Spinal cord (tissue), 10 donors: ENCODE results near the gene ECHDC1. TPM values are rescaled to one million over a fixed set of nuclear protein-coding genes. Genes with fewer than 3 reads are reported as not detected.

Experiments
- DNase-seq, 6 donors: peaks; one replicate each; pipeline versions ENCODE4 v3.0.0 to v3.0.0-alpha.2; 2013 to 2015; ENCODE audit warnings: low spot score in 6 of 6, low read depth in 4 of 6
- H3K27ac ChIP-seq: one replicate; pipeline ENCODE4 v1.5.1; 2013; ENCODE audit warnings: low read depth, low read length, control low read depth
- H3K27me3 ChIP-seq: one replicate; pipeline ENCODE4 v1.6.1; 2013; ENCODE audit warnings: low read length; ENCODE audit not compliant: control insufficient read depth, insufficient read depth
- H3K36me3 ChIP-seq: one replicate; pipeline ENCODE4 v1.6.1; 2013; ENCODE audit warnings: low read length; ENCODE audit not compliant: control insufficient read depth, insufficient read depth
- H3K4me1 ChIP-seq: one replicate; pipeline ENCODE4 v1.6.1; 2013; ENCODE audit warnings: low read length; ENCODE audit not compliant: control insufficient read depth, insufficient read depth
- H3K4me3 ChIP-seq: one replicate; pipeline ENCODE4 v1.5.1; 2013; ENCODE audit warnings: low read depth, low read length, control low read depth
- H3K9me3 ChIP-seq: one replicate; pipeline ENCODE4 v1.6.1; 2013; ENCODE audit warnings: low read length; ENCODE audit not compliant: control insufficient read depth, insufficient read depth
- WGBS: methylation state at CpG from one replicate; pipeline ENCODE4 v1.1.5; 2013; ENCODE audit warnings: missing lambda C conversion rate; ENCODE audit not compliant: insufficient coverage; 5-methylcytosine and 5-hydroxymethylcytosine counted together
- polyA plus RNA-seq, 2 donors: library from polyadenylated mRNA; unstranded; fragments of 120-200 nt; gene quantifications; one replicate each; pipeline ENCODE4 v1.2.1, GENCODE V29; 2013; ENCODE audit not compliant: insufficient read length in 2 of 2
- total RNA-seq, 2 donors: library from RNA; depleted of rRNA in 1 of 2; stranded (reverse); fragments of 120-200 nt in 1 of 2; fragments of >200 nt in 1 of 2; gene quantifications; one replicate each; pipeline versions ENCODE4 v1.2.3 to v1.2.4, GENCODE V29; 2013 to 2014
- donor health status: healthy.

Gene ECHDC1
- total and polyA plus RNA-seq, 4 donors = 50.1 to 68.5 (median 55.3) TPM

GRCh38 chr6:127291495-127291894 is 51.9 kb downstream of the ECHDC1 start:
- H3K9me3 ChIP-seq = no peaks in the 10 kb centered on the region
- peaks cover 5% of the 10 kb centered on the region for H3K36me3 ChIP-seq
- H3K4me1 ChIP-seq = no peaks in the 10 kb centered on the region
- no CpG with 5 or more reads among the region's 5 CpGs for WGBS
- no peak overlapping the region for H3K27ac ChIP-seq
- no peaks in the 10 kb centered on the region for H3K27me3 ChIP-seq
- no peak overlapping the region for H3K4me3 ChIP-seq
- DNase-seq = no peak

GRCh38 chr6:127290391-127291265 is 52.8 kb downstream of the ECHDC1 start:
- H3K4me1 ChIP-seq = no peaks in the 10 kb centered on the region
- H3K27me3 ChIP-seq = no peaks in the 10 kb centered on the region
- 57% methylated on average over 2 of the region's 4 CpGs for WGBS
- no peak overlapping the region for H3K27ac ChIP-seq
- H3K36me3 ChIP-seq = peaks cover 5% of the 10 kb centered on the region
- no peak overlapping the region for H3K4me3 ChIP-seq
- no peak for DNase-seq
- no peaks in the 10 kb centered on the region for H3K9me3 ChIP-seq

- no peak overlapping the region for H3K27ac ChIP-seq
- H3K9me3 ChIP-seq = no peaks in the 10 kb centered on the region
- H3K4me1 ChIP-seq = no peaks in the 10 kb centered on the region
- H3K36me3 ChIP-seq = peaks cover 5% of the 10 kb centered on the region
- H3K27me3 ChIP-seq = no peaks in the 10 kb centered on the region
- 92% methylated on average over 2 of the region's 5 CpGs for WGBS
- no peak overlapping the region for H3K4me3 ChIP-seq
- DNase-seq = no peak
These were observed 53.5 kb downstream of the ECHDC1 start for GRCh38 chr6:127289934-127290333.

- DNase-seq = no peak
- no peak overlapping the region for H3K27ac ChIP-seq
- H3K27me3 ChIP-seq = no peaks in the 10 kb centered on the region
- no peaks in the 10 kb centered on the region for H3K9me3 ChIP-seq
- H3K4me3 ChIP-seq = no peak overlapping the region
- H3K36me3 ChIP-seq = peaks cover 5% of the 10 kb centered on the region
- no peaks in the 10 kb centered on the region for H3K4me1 ChIP-seq
These were observed 54.7 kb downstream of the ECHDC1 start for GRCh38 chr6:127288705-127289104.

GRCh38 chr6:127282184-127282583 is 61.2 kb downstream of the ECHDC1 start:
- no peak for DNase-seq
- no peak overlapping the region for H3K27ac ChIP-seq

GRCh38 chr6:127279815-127280214 is 63.6 kb downstream of the ECHDC1 start:
- no peaks in the 10 kb centered on the region for H3K4me1 ChIP-seq

More at GRCh38 chr6:127282184-127282583, 61.2 kb downstream of the ECHDC1 start:
- Histone ChIP-seq H3K4me1 (no peaks in the 10 kb centered on the region), H3K9me3 (no peaks in the 10 kb centered on the region), H3K27me3 (no peaks in the 10 kb centered on the region), H3K4me3 (no peak overlapping the region), H3K36me3 (peaks cover 2% of the 10 kb centered on the region)
- no CpG with 5 or more reads among the region's 1 CpG for WGBS

GRCh38 chr6:127277878-127278843 is 65.2 kb downstream of the ECHDC1 start:
- no peak overlapping the region for H3K27ac ChIP-seq
- no peaks in the 10 kb centered on the region for H3K4me1 ChIP-seq
- no CpG with 5 or more reads among the region's 3 CpGs for WGBS
- H3K9me3 ChIP-seq = no peaks in the 10 kb centered on the region
- no peak overlapping the region for H3K4me3 ChIP-seq
- no peak for DNase-seq
- no peaks in the 10 kb centered on the region for H3K36me3 ChIP-seq
- no peaks in the 10 kb centered on the region for H3K27me3 ChIP-seq

More at GRCh38 chr6:127279815-127280214, 63.6 kb downstream of the ECHDC1 start:
- Histone ChIP-seq H3K36me3 (no peaks in the 10 kb centered on the region), H3K27ac (no peak overlapping the region), H3K27me3 (no peaks in the 10 kb centered on the region), H3K9me3 (no peaks in the 10 kb centered on the region), H3K4me3 (no peak overlapping the region)
- DNase-seq = no peak
- WGBS = no CpG with 5 or more reads among the region's 1 CpG

GRCh38 chr6:127276331-127276730 is 67.1 kb downstream of the ECHDC1 start:
- no peak overlapping the region for H3K27ac ChIP-seq
- WGBS = 100% methylated on average over 1 of the region's 1 CpG
- no peaks in the 10 kb centered on the region for H3K36me3 ChIP-seq
- no peaks in the 10 kb centered on the region for H3K4me1 ChIP-seq
- H3K27me3 ChIP-seq = no peaks in the 10 kb centered on the region
- DNase-seq = no peak
- H3K4me3 ChIP-seq = no peak overlapping the region
- H3K9me3 ChIP-seq = no peaks in the 10 kb centered on the region

GRCh38 chr6:127273499-127273898 is 69.9 kb downstream of the ECHDC1 start:
- Histone ChIP-seq H3K27ac (no peak overlapping the region), H3K27me3 (no peaks in the 10 kb centered on the region), H3K4me3 (no peak overlapping the region), H3K36me3 (no peaks in the 10 kb centered on the region), H3K9me3 (no peaks in the 10 kb centered on the region), H3K4me1 (no peaks in the 10 kb centered on the region)
- DNase-seq = no peak
- 70% methylated on average over 1 of the region's 2 CpGs for WGBS
